ENCODE results near the gene HMX3. TPM values are rescaled to one million over a fixed set of nuclear protein-coding genes. Genes with fewer than 3 reads are reported as not detected.

The HMX3 gene
- total RNA-seq, 1 experiment from 2014 or later = not detected

DNA sequence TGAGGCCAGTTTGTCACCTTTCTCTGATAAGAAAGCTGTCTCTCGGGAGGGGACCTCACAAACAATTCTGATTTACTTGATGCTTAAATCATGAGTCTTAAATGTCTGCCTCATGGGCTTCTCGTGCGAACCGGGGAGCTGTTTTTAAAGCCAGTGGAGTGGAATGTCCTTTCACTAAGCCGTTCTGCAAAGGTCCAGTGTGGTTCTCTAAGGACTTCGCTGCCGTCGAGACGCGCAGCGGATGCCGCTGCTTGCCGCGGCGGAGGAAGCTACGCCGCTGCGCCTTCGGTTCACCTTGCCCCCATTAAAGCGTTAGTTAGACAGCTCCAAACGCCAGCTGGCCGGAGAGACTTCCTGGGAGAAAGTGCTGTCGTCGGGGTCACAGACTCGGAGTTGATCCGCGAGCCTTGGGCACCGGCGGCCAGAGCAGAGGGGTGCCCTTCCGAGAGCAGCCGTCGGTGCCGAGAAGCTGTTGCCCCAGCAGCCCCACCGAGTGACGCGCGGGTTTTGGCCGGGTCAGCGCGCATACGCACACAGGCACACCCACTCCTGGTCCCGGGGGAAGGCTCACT, 1.3 kb upstream of the HMX3 start:
- H3K9me3 Mint-ChIP-seq (ENCODE audit: unreplicated experiment) = no peaks in the 10 kb centered on the region
- no peak overlapping the region for H3K4me3 Mint-ChIP-seq (ENCODE audit: unreplicated experiment)
- H3K4me1 Mint-ChIP-seq (ENCODE audit: insufficient read depth, unreplicated experiment) = peaks cover 12% of the 10 kb centered on the region
- no TSS peak for BruUV-seq (replicated peaks)
- POLR2A ChIA-PET = interaction anchor here (1.0 kb wide), 1 partner anchor 245 kb away, joined by 5 read pairs; no protein-coding TSS in a partner anchor
- DNase-seq (ENCODE audit: unreplicated experiment) = no peak
- H3K36me3 Mint-ChIP-seq (ENCODE audit: insufficient read depth, unreplicated experiment) = no peaks in the 10 kb centered on the region
- intact Hi-C loops (cut with micrococcal nuclease) = no loop called here
- CTCF ChIA-PET = interaction anchor here (0.8 to 4.7 kb wide), 7 partner anchors 11 to 424 kb away, joined by 3 to 50 read pairs (median 8); no protein-coding TSS in a partner anchor
- H3K27ac Mint-ChIP-seq (ENCODE audit: low read depth, unreplicated experiment) = no peak overlapping the region
- TF ChIP-seq, protein P1, sequence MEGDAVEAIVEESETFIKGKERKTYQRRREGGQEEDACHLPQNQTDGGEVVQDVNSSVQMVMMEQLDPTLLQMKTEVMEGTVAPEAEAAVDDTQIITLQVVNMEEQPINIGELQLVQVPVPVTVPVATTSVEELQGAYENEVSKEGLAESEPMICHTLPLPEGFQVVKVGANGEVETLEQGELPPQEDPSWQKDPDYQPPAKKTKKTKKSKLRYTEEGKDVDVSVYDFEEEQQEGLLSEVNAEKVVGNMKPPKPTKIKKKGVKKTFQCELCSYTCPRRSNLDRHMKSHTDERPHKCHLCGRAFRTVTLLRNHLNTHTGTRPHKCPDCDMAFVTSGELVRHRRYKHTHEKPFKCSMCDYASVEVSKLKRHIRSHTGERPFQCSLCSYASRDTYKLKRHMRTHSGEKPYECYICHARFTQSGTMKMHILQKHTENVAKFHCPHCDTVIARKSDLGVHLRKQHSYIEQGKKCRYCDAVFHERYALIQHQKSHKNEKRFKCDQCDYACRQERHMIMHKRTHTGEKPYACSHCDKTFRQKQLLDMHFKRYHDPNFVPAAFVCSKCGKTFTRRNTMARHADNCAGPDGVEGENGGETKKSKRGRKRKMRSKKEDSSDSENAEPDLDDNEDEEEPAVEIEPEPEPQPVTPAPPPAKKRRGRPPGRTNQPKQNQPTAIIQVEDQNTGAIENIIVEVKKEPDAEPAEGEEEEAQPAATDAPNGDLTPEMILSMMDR (IDR thresholded peaks at IDR 0.05; ENCODE audit: unreplicated experiment) = no peak
- peaks cover 39% of the 10 kb centered on the region for H3K27me3 Mint-ChIP-seq (ENCODE audit: insufficient read depth, unreplicated experiment)

DNA sequence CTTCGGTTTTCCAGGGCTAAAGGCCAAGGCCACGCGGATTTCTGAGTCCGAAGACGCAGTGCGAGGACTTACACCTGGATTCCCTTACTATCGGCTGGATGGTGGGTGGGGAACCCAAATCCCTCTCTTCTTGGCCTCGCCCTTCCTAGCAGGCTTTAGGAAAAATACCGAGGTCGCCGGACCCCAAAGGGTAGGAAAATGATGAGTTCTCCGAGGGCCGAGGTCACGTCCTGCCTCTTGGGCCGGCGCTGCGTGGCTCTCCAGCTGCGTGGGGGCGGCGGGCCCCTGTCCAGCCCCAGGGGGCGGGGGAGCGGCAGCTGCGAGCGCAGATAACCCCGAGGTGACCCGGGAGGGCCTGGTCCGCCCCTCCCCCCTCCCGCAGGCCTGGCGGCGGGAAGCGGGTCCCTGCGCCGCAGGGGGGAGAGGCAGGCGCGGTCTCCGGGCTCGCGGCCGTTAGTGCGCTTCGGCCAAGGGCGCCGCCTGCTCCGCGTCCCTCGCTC, 805 bp upstream of the HMX3 start:
- H3K9me3 Mint-ChIP-seq (ENCODE audit: unreplicated experiment) = no peaks in the 10 kb centered on the region
- H3K4me1 Mint-ChIP-seq (ENCODE audit: insufficient read depth, unreplicated experiment) = peaks cover 12% of the 10 kb centered on the region
- POLR2A ChIA-PET = interaction anchor here (1.0 kb wide), 1 partner anchor 244 kb away, joined by 5 read pairs; no protein-coding TSS in a partner anchor
- H3K4me3 Mint-ChIP-seq (ENCODE audit: unreplicated experiment) = no peak overlapping the region
- H3K27me3 Mint-ChIP-seq (ENCODE audit: insufficient read depth, unreplicated experiment) = peaks cover 44% of the 10 kb centered on the region
- intact Hi-C loops (cut with micrococcal nuclease) = no loop called here
- CTCF ChIA-PET = interaction anchor here (2.2 to 4.7 kb wide), 3 partner anchors 11 to 245 kb away, joined by 8 to 50 read pairs (median 36); no protein-coding TSS in a partner anchor
- TF ChIP-seq, protein P1 (IDR thresholded peaks at IDR 0.05; ENCODE audit: unreplicated experiment) = no peak
- no peak for DNase-seq (ENCODE audit: unreplicated experiment)
- no peak overlapping the region for H3K27ac Mint-ChIP-seq (ENCODE audit: low read depth, unreplicated experiment)
- H3K36me3 Mint-ChIP-seq (ENCODE audit: insufficient read depth, unreplicated experiment) = no peaks in the 10 kb centered on the region
- no TSS peak for BruUV-seq (replicated peaks)

DNA sequence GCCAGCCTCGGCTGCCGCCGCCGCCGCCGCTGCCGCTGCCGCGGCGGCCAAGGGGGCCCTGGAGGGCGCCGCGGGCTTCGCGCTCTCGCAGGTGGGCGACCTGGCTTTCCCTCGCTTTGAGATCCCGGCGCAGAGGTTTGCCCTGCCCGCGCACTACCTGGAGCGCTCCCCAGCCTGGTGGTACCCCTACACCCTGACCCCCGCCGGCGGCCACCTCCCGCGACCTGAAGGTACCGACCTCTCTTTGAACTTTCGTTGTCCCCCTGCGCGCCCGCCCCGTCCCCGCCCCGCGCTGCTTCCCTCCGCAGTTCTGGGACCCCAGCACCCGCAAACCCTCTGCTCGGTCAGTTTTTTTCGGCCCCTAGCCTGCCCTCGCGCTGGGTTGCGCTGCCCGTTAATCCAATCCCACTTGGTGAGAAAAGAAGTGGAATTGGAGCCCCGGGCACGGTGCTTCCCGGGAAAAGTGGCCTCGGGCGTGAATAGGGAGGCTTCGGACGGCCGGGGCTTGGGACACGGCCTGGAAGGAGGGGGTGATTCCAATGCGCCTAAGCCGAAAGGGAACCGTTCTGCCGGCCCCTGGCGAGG, 543 bp downstream of the HMX3 start:
- BruUV-seq (replicated peaks) = no TSS peak
- Mint-ChIP-seq H3K27me3 (ENCODE audit: insufficient read depth, unreplicated experiment) (peaks cover 58% of the 10 kb centered on the region), H3K27ac (ENCODE audit: low read depth, unreplicated experiment) (no peak overlapping the region), H3K4me3 (ENCODE audit: unreplicated experiment) (no peak overlapping the region), H3K36me3 (ENCODE audit: insufficient read depth, unreplicated experiment) (no peaks in the 10 kb centered on the region), H3K9me3 (ENCODE audit: unreplicated experiment) (no peaks in the 10 kb centered on the region), H3K4me1 (ENCODE audit: insufficient read depth, unreplicated experiment) (peaks cover 12% of the 10 kb centered on the region)
- intact Hi-C loops (cut with micrococcal nuclease) = no loop called here
- DNase-seq (ENCODE audit: unreplicated experiment) = no peak
- ChIA-PET POLR2A (no interaction called here), CTCF (interaction anchor here (1.1 to 1.4 kb wide), 2 partner anchors 243 to 244 kb away, joined by 4 to 8 read pairs; no protein-coding TSS in a partner anchor)
- TF ChIP-seq, protein P1 (IDR thresholded peaks at IDR 0.05; ENCODE audit: unreplicated experiment) = no peak

DNA sequence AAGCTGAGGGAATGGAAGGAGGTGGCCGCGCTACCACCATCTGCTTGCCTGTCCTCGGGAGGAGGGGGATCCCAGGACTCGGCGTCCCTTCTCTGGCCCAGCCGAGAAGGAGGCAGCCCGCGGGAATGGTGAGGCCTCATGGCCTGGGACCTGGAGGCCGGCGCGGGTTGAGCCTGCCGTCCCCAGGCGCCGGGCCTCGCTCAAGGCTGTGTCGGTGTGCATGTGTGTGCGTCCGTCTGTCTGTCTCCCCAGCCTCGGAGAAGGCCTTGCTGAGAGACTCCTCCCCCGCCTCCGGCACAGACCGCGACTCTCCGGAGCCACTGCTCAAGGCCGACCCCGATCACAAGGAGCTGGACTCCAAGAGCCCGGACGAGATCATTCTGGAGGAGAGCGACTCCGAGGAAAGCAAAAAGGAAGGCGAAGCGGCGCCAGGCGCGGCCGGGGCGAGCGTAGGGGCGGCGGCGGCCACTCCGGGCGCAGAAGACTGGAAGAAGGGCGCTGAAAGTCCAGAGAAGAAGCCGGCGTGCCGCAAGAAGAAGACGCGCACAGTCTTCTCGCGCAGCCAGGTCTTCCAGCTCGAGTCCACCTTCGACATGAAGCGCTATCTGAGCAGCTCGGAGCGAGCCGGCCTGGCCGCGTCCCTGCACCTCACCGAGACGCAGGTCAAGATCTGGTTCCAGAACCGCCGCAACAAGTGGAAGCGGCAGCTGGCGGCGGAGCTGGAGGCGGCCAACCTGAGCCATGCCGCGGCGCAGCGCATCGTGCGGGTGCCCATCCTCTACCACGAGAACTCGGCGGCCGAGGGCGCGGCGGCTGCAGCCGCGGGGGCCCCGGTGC, 1.3 kb downstream of the HMX3 start:
- CTCF ChIA-PET = interaction anchor here (1.1 to 1.4 kb wide), 2 partner anchors 242 to 244 kb away, joined by 4 to 8 read pairs; no protein-coding TSS in a partner anchor
- H3K9me3 Mint-ChIP-seq (ENCODE audit: unreplicated experiment) = no peaks in the 10 kb centered on the region
- peaks cover 12% of the 10 kb centered on the region for H3K4me1 Mint-ChIP-seq (ENCODE audit: insufficient read depth, unreplicated experiment)
- no peak overlapping the region for H3K27ac Mint-ChIP-seq (ENCODE audit: low read depth, unreplicated experiment)
- TF ChIP-seq, protein P1 (IDR thresholded peaks at IDR 0.05; ENCODE audit: unreplicated experiment) = no peak
- BruUV-seq (replicated peaks) = no TSS peak
- H3K4me3 Mint-ChIP-seq (ENCODE audit: unreplicated experiment) = no peak overlapping the region
- no peak for DNase-seq (ENCODE audit: unreplicated experiment)
- intact Hi-C loops (cut with micrococcal nuclease) = no loop called here
- H3K36me3 Mint-ChIP-seq (ENCODE audit: insufficient read depth, unreplicated experiment) = no peaks in the 10 kb centered on the region
- H3K27me3 Mint-ChIP-seq (ENCODE audit: insufficient read depth, unreplicated experiment) = peaks cover 65% of the 10 kb centered on the region
- POLR2A ChIA-PET = no interaction called here

All from MCF 10A (cell line).